Measurements from ENCODE around the gene MT1E.

The MT1E gene

GRCh38 chr16:56628486-56629350, 3.1 kb downstream of the MT1E start:
- DNase-seq: no peak

GRCh38 chr16:56629531-56629930, 4.0 kb downstream of the MT1E start:
- no peak for DNase-seq

GRCh38 chr16:56630134-56630533, 4.6 kb downstream of the MT1E start:
- no peak for DNase-seq

- no peak for DNase-seq
Measured at GRCh38 chr16:56631197-56631596, 5.6 kb downstream of the MT1E start.

GRCh38 chr16:56631832-56632155, 6.2 kb downstream of the MT1E start:
- no peak for DNase-seq

- DNase-seq: no peak
Measured at GRCh38 chr16:56632156-56632847, 6.7 kb downstream of the MT1E start, which contains the start of gene MT1M. Gene MT1M (plus strand): TSS chr16:56632659. CDS start chr16:56632732, 73 bp downstream.

GRCh38 chr16:56632848-56633365, 7.3 kb downstream of the MT1E start:
- DNase-seq: no peak

GRCh38 chr16:56633535-56633934, 8.0 kb downstream of the MT1E start:
- no peak for DNase-seq

GRCh38 chr16:56634715-56635440, 9.3 kb downstream of the MT1E start:
- no peak for DNase-seq

- DNase-seq: no peak
Measured at GRCh38 chr16:56635441-56635967, 9.9 kb downstream of the MT1E start.

- no peak for DNase-seq
Measured at GRCh38 chr16:56636616-56637413, 11.2 kb downstream of the MT1E start.

- no peak for DNase-seq
Measured at GRCh38 chr16:56637814-56638750, 12.5 kb downstream of the MT1E start, which contains the start of gene MT1A. Gene MT1A (plus strand): TSS chr16:56638666. CDS start chr16:56638739, 73 bp downstream.

- no peak for DNase-seq
Measured at GRCh38 chr16:56639045-56639444, 13.5 kb downstream of the MT1E start.

- DNase-seq: no peak
Measured at GRCh38 chr16:56640076-56640475, 14.5 kb downstream of the MT1E start.

GRCh38 chr16:56641166-56641565, 15.6 kb downstream of the MT1E start:
- DNase-seq: no peak

- no peak for DNase-seq
Measured at GRCh38 chr16:56643080-56643778, 17.6 kb downstream of the MT1E start.

GRCh38 chr16:56643833-56644232, 18.3 kb downstream of the MT1E start:
- no peak for DNase-seq

- DNase-seq: no peak
Measured at GRCh38 chr16:56645311-56645710, 19.7 kb downstream of the MT1E start.

- no peak for DNase-seq
Measured at GRCh38 chr16:56645838-56646237, 20.3 kb downstream of the MT1E start.

Measured in NCI-H1436 treated with DMSO at 0.1 percent for 48 hours (cell line).